SH-SY5Y (cell line): ENCODE results near the gene SYNE2.

Experiments used
- GATA2 ChIP-seq: IDR thresholded peaks from 2 replicates; pipeline ENCODE4 v1.6.1; 2011; ENCODE audit warnings: mild to moderate bottlenecking, low read depth, low read length
- GATA3 ChIP-seq: IDR thresholded peaks from 2 replicates; pipeline ENCODE4 v1.6.1; 2011; ENCODE audit warnings: low read depth, mild to moderate bottlenecking, low read length, moderate library complexity

- TF ChIP-seq GATA2 (no peak), GATA3 (no peak)
Measured at GRCh38 chr14:64201296-64201695, 348.5 kb downstream of the SYNE2 start.
